Right ventricle myocardium inferior (tissue), 1 donor: Measurements from ENCODE around the gene PRR5L. TPM values are rescaled to one million over a fixed set of nuclear protein-coding genes. Genes with fewer than 3 reads are reported as not detected.
A peak's percentile ranks its signal among the peaks of the same experiment; 100 is the strongest.

Experiments
- ATAC-seq: fragments of 200-7000 bp; cut with Tn5 transposase; one replicate; pipeline ENCODE4 v1.9.1; 2020; ENCODE audit warnings: mild to moderate bottlenecking, moderate library complexity
- DNase-seq: peaks from one replicate; pipeline ENCODE4 v3.0.0; 2021; ENCODE audit errors: missing footprints
- intact Hi-C: fragments of 100-400 bp; cut with DNase I; formaldehyde crosslinking; loops from one replicate; pipeline ENCODE4 v1.11.0; 2022
- long read RNA-seq: library from polyadenylated mRNA; unstranded; transcript quantifications from one replicate; pipeline ENCODE4 v2.0.0, GENCODE V29; 2021
- total RNA-seq: library from RNA; stranded (reverse); fragmentation: NEBNext Ultra II Directional; extraction: Animal tissue kit (Norgen Biotek cat#: 25700); gene quantifications from one replicate; pipeline ENCODE4 v1.2.1, GENCODE V29; 2021
- donor health status: DM: no; HTN: yes; CAD: no; lungs with severe emphysema.

Gene PRR5L
- total RNA-seq = 1.6 TPM
- long read RNA-seq, partial matches to known transcripts = 1 of 2 reads
- long read RNA-seq, other reads (novel, unspliced or antisense) = 1 of 2 reads

GRCh38 chr11:36295926-36296325 is at the start of gene PRR5L:
PRR5L (plus strand) TSS chr11:36296288; CDS start chr11:36401122, 104,834 bp downstream.
- DNase-seq = no peak
- intact Hi-C loops = no loop called here
- no peak for ATAC-seq

GRCh38 chr11:36247493-36247892 is 48.6 kb upstream of the PRR5L start:
- no peak for DNase-seq
- intact Hi-C loops = no loop called here

GRCh38 chr11:36248436-36248835 is 47.7 kb upstream of the PRR5L start:
- intact Hi-C loops = no loop called here
- ATAC-seq (no peak), DNase-seq (no peak)

More at GRCh38 chr11:36247493-36247892, 48.6 kb upstream of the PRR5L start:
- ATAC-seq = no peak

- DNase-seq (no peak), ATAC-seq (no peak)
- intact Hi-C loops = no loop called here
Measured at GRCh38 chr11:36249246-36249645, 46.8 kb upstream of the PRR5L start.

GRCh38 chr11:36251823-36252222 is 44.3 kb upstream of the PRR5L start:
- DNase-seq (no peak), ATAC-seq (no peak)
- intact Hi-C loops = loop anchor here (10.0 kb wide), 1 partner anchor 97 kb away; no protein-coding TSS in a partner anchor

GRCh38 chr11:36253238-36253637 is 42.9 kb upstream of the PRR5L start:
- ATAC-seq = no peak
- no peak for DNase-seq
- intact Hi-C loops = loop anchor here (10.0 kb wide), 1 partner anchor 98 kb away; no protein-coding TSS in a partner anchor

- intact Hi-C loops = loop anchor here (10.0 kb wide), 1 partner anchor 100 kb away; no protein-coding TSS in a partner anchor
- ATAC-seq = no peak
- no peak for DNase-seq
Measured at GRCh38 chr11:36254713-36255112, 41.4 kb upstream of the PRR5L start.

GRCh38 chr11:36257351-36257750 is 38.7 kb upstream of the PRR5L start:
- ATAC-seq (no peak), DNase-seq (no peak)
- intact Hi-C loops = loop anchor here (10.0 kb wide), 1 partner anchor 103 kb away; no protein-coding TSS in a partner anchor

- intact Hi-C loops = loop anchor here (1.0 to 10.0 kb wide), 2 partner anchors 104 to 646 kb away; no protein-coding TSS in a partner anchor
- ATAC-seq (peak; percentile 60), DNase-seq (no peak)
Measured at GRCh38 chr11:36258730-36259360, 37.2 kb upstream of the PRR5L start.

- intact Hi-C loops = loop anchor here (10.0 kb wide), 1 partner anchor 216 kb away; no protein-coding TSS in a partner anchor
- ATAC-seq (no peak), DNase-seq (no peak)
Measured at GRCh38 chr11:36261094-36261493, 35.0 kb upstream of the PRR5L start.

GRCh38 chr11:36264011-36264972 is 31.8 kb upstream of the PRR5L start:
- intact Hi-C loops = loop anchor here (10.0 kb wide), 1 partner anchor 219 kb away; no protein-coding TSS in a partner anchor
- ATAC-seq (no peak), DNase-seq (no peak)

GRCh38 chr11:36264973-36265344 is 31.1 kb upstream of the PRR5L start:
- intact Hi-C loops = loop anchor here (5.0 to 10.0 kb wide), 3 partner anchors 220 to 778 kb away; no protein-coding TSS in a partner anchor
- no peak for ATAC-seq
- DNase-seq = no peak

GRCh38 chr11:36265793-36266628 is 30.1 kb upstream of the PRR5L start:
- no peak for DNase-seq
- intact Hi-C loops = loop anchor here (2.0 to 10.0 kb wide), 4 partner anchors 221 to 779 kb away; no protein-coding TSS in a partner anchor
- ATAC-seq = peak; percentile 65

GRCh38 chr11:36266767-36267166 is 29.3 kb upstream of the PRR5L start:
- DNase-seq (no peak), ATAC-seq (no peak)
- intact Hi-C loops = loop anchor here (2.0 to 10.0 kb wide), 4 partner anchors 222 to 779 kb away; no protein-coding TSS in a partner anchor

GRCh38 chr11:36268337-36268985 is 27.6 kb upstream of the PRR5L start:
- ATAC-seq = no peak
- intact Hi-C loops = loop anchor here (5.0 to 10.0 kb wide), 3 partner anchors 224 to 781 kb away; no protein-coding TSS in a partner anchor
- DNase-seq = no peak

- intact Hi-C loops = no loop called here
- no peak for DNase-seq
- no peak for ATAC-seq
Measured at GRCh38 chr11:36270701-36271100, 25.4 kb upstream of the PRR5L start.

GRCh38 chr11:36271794-36272407 is 24.2 kb upstream of the PRR5L start:
- no peak for ATAC-seq
- intact Hi-C loops = no loop called here
- no peak for DNase-seq
